Measurements from ENCODE around the gene SEMA5A. TPM values are rescaled to one million over a fixed set of nuclear protein-coding genes. Genes with fewer than 3 reads are reported as not detected.

Gene SEMA5A
- total RNA-seq, 1 donor from 2014 or later: 0.51 TPM

GRCh38 chr5:9388941-9389674, 156.8 kb downstream of the SEMA5A start:
- Mint-ChIP-seq H3K4me3 (ENCODE audit: unreplicated experiment) (no peak overlapping the region), H3K27ac (ENCODE audit: unreplicated experiment) (no peak overlapping the region)

DNA sequence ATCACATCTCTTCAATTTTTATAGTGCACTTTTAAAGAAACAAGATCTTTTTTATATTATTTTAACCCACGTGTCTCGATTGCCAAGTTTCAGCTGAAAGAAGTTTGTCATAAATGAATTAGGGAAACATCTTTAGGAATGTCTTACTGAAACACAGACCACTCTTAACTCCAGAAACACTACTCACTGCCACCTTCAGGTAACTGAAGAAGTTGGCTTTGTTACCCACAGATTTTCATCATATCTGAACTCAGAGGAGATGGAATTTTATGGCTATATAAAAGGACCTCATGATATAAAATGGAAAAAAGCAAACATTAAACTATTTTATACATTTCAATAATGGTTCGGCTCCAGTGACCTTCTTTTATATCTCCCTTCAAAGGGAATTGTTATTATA, 158.0 kb downstream of the SEMA5A start:
- H3K4me1 Mint-ChIP-seq (ENCODE audit: low read depth, unreplicated experiment): no peaks in the 10 kb centered on the region
- peaks cover 2% of the 10 kb centered on the region for H3K27me3 Mint-ChIP-seq (ENCODE audit: unreplicated experiment)
- H3K9me3 Mint-ChIP-seq (ENCODE audit: unreplicated experiment): no peaks in the 10 kb centered on the region
- H3K27ac Mint-ChIP-seq (ENCODE audit: unreplicated experiment): no peak overlapping the region
- TF ChIP-seq, protein P1, sequence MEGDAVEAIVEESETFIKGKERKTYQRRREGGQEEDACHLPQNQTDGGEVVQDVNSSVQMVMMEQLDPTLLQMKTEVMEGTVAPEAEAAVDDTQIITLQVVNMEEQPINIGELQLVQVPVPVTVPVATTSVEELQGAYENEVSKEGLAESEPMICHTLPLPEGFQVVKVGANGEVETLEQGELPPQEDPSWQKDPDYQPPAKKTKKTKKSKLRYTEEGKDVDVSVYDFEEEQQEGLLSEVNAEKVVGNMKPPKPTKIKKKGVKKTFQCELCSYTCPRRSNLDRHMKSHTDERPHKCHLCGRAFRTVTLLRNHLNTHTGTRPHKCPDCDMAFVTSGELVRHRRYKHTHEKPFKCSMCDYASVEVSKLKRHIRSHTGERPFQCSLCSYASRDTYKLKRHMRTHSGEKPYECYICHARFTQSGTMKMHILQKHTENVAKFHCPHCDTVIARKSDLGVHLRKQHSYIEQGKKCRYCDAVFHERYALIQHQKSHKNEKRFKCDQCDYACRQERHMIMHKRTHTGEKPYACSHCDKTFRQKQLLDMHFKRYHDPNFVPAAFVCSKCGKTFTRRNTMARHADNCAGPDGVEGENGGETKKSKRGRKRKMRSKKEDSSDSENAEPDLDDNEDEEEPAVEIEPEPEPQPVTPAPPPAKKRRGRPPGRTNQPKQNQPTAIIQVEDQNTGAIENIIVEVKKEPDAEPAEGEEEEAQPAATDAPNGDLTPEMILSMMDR (IDR thresholded peaks at IDR 0.05; ENCODE audit: partially characterized antibody, unreplicated experiment): no peak
- no peak overlapping the region for H3K4me3 Mint-ChIP-seq (ENCODE audit: unreplicated experiment)
- DNase-seq: no peak
- no peaks in the 10 kb centered on the region for H3K36me3 Mint-ChIP-seq (ENCODE audit: unreplicated experiment)

More at GRCh38 chr5:9388941-9389674, 156.8 kb downstream of the SEMA5A start:
- no peaks in the 10 kb centered on the region for H3K4me1 Mint-ChIP-seq (ENCODE audit: low read depth, unreplicated experiment)
- H3K36me3 Mint-ChIP-seq (ENCODE audit: unreplicated experiment): no peaks in the 10 kb centered on the region
- H3K9me3 Mint-ChIP-seq (ENCODE audit: unreplicated experiment): no peaks in the 10 kb centered on the region
- DNase-seq: no peak
- TF ChIP-seq, protein P1 (IDR thresholded peaks at IDR 0.05; ENCODE audit: partially characterized antibody, unreplicated experiment): no peak
- peaks cover 2% of the 10 kb centered on the region for H3K27me3 Mint-ChIP-seq (ENCODE audit: unreplicated experiment)

GRCh38 chr5:9386945-9387344, 158.9 kb downstream of the SEMA5A start:
- TF ChIP-seq, protein P1 (IDR thresholded peaks at IDR 0.05; ENCODE audit: partially characterized antibody, unreplicated experiment): no peak
- Mint-ChIP-seq H3K4me1 (ENCODE audit: low read depth, unreplicated experiment) (no peaks in the 10 kb centered on the region), H3K27me3 (ENCODE audit: unreplicated experiment) (peaks cover 2% of the 10 kb centered on the region), H3K27ac (ENCODE audit: unreplicated experiment) (no peak overlapping the region), H3K4me3 (ENCODE audit: unreplicated experiment) (no peak overlapping the region), H3K36me3 (ENCODE audit: unreplicated experiment) (no peaks in the 10 kb centered on the region), H3K9me3 (ENCODE audit: unreplicated experiment) (no peaks in the 10 kb centered on the region)
- no peak for DNase-seq

- TF ChIP-seq, protein P1 (IDR thresholded peaks at IDR 0.05; ENCODE audit: partially characterized antibody, unreplicated experiment): no peak
- Mint-ChIP-seq H3K27ac (ENCODE audit: unreplicated experiment) (no peak overlapping the region), H3K36me3 (ENCODE audit: unreplicated experiment) (no peaks in the 10 kb centered on the region), H3K4me1 (ENCODE audit: low read depth, unreplicated experiment) (no peaks in the 10 kb centered on the region), H3K9me3 (ENCODE audit: unreplicated experiment) (peaks cover 1% of the 10 kb centered on the region), H3K27me3 (ENCODE audit: unreplicated experiment) (no peaks in the 10 kb centered on the region), H3K4me3 (ENCODE audit: unreplicated experiment) (no peak overlapping the region)
- DNase-seq: no peak
Observed at GRCh38 chr5:9382522-9382921, 163.4 kb downstream of the SEMA5A start.

GRCh38 chr5:9381464-9381863, 164.4 kb downstream of the SEMA5A start:
- H3K9me3 Mint-ChIP-seq (ENCODE audit: unreplicated experiment): peaks cover 1% of the 10 kb centered on the region
- TF ChIP-seq, protein P1 (IDR thresholded peaks at IDR 0.05; ENCODE audit: partially characterized antibody, unreplicated experiment): no peak

More at GRCh38 chr5:9381464-9381863, 164.4 kb downstream of the SEMA5A start:
- H3K27me3 Mint-ChIP-seq (ENCODE audit: unreplicated experiment): no peaks in the 10 kb centered on the region
- H3K4me1 Mint-ChIP-seq (ENCODE audit: low read depth, unreplicated experiment): no peaks in the 10 kb centered on the region
- DNase-seq: no peak
- no peaks in the 10 kb centered on the region for H3K36me3 Mint-ChIP-seq (ENCODE audit: unreplicated experiment)
- no peak overlapping the region for H3K27ac Mint-ChIP-seq (ENCODE audit: unreplicated experiment)
- no peak overlapping the region for H3K4me3 Mint-ChIP-seq (ENCODE audit: unreplicated experiment)
